Stimulated activated CD4-positive, alpha-beta T cell treated with anti-CD3 and anti-CD28 coated beads, Interleukin-12 subunit alpha, Interleukin-12 subunit beta, amount 100 ng/mL, for 4 hours (primary cell): ENCODE measurements around the gene DNAJC17.

Source experiments
- DNase-seq: peaks from one replicate; pipeline ENCODE4 v3.0.0-alpha.2; 2020

Gene DNAJC17

GRCh38 chr15:40787991-40788390 lies 19.3 kb downstream of the DNAJC17 start:
- DNase-seq, result no peak

- peak; percentile 60 for DNase-seq
These were observed 19.9 kb downstream of the DNAJC17 start for GRCh38 chr15:40787344-40787841.

- DNase-seq, result no peak
These were observed 21.5 kb downstream of the DNAJC17 start for GRCh38 chr15:40785814-40786213.

- no peak for DNase-seq
These were observed 22.1 kb downstream of the DNAJC17 start for GRCh38 chr15:40785164-40785563.

- DNase-seq, result peak; percentile 77
These were observed 24.6 kb downstream of the DNAJC17 start for GRCh38 chr15:40782609-40783227.

GRCh38 chr15:40776537-40777141 lies 30.6 kb downstream of the DNAJC17 start:
- no peak for DNase-seq

- no peak for DNase-seq
These were observed 31.3 kb downstream of the DNAJC17 start for GRCh38 chr15:40775740-40776536.

GRCh38 chr15:40775007-40775406 lies 32.3 kb downstream of the DNAJC17 start:
- DNase-seq, result no peak

- DNase-seq, result no peak
These were observed 33.4 kb downstream of the DNAJC17 start for GRCh38 chr15:40773902-40774301.

GRCh38 chr15:40773496-40773895 lies 33.8 kb downstream of the DNAJC17 start:
- DNase-seq, result no peak

GRCh38 chr15:40772014-40772413 lies 35.3 kb downstream of the DNAJC17 start:
- no peak for DNase-seq

GRCh38 chr15:40771242-40771641 lies 36.0 kb downstream of the DNAJC17 start:
- DNase-seq, result no peak

- DNase-seq, result no peak
These were observed 37.0 kb downstream of the DNAJC17 start for GRCh38 chr15:40770147-40770721.

- DNase-seq, result peak; percentile 70
These were observed 37.8 kb downstream of the DNAJC17 start, which contains the start of gene C15orf62 for GRCh38 chr15:40769274-40770146. Gene C15orf62 (plus strand): TSS chr15:40769980. CDS start chr15:40770496, 516 bp downstream.

- no peak for DNase-seq
These were observed 38.6 kb downstream of the DNAJC17 start for GRCh38 chr15:40768521-40769273.

GRCh38 chr15:40767838-40768500 lies 39.3 kb downstream of the DNAJC17 start:
- DNase-seq, result no peak

- DNase-seq, result no peak
These were observed 40.1 kb downstream of the DNAJC17 start for GRCh38 chr15:40766906-40767837.

GRCh38 chr15:40766194-40766815 lies 41.0 kb downstream of the DNAJC17 start:
- DNase-seq, result no peak

- DNase-seq, result no peak
These were observed 42.6 kb downstream of the DNAJC17 start for GRCh38 chr15:40764629-40765103.
